ENCODE measurements around the gene URGCP. TPM values are rescaled to one million over a fixed set of nuclear protein-coding genes. Genes with fewer than 3 reads are reported as not detected.

The URGCP gene
- total RNA-seq, 1 donor from 2014 or later = 33.4 TPM

DNA sequence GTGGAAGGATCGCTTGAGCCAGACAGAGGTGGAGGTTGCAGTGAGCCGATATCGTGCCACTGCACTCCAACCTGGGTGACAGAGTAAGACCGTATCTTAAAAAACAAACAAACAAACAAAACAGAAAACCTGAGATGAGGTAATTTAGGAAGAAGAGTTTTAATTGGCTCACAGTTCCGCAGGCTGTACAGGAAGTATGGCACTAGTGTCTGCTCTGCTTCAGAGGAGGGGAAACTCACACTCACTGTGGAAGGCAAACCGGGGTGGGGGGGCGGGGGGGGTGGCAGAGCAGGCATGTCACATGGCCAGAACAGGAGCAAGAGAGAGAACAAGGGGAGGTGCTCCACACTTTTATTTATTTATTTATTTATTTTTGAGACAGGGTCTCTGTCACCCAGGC is 24.9 kb upstream of the URGCP start:
- Mint-ChIP-seq H3K4me3 (peak overlapping the region; percentile 43), H3K27ac (peak overlapping the region; percentile 84), H3K9me3 (no peaks in the 10 kb centered on the region), H3K4me1 (peaks cover 21% of the 10 kb centered on the region), H3K36me3 (ENCODE audit: low read depth) (peaks cover 6% of the 10 kb centered on the region), H3K27me3 (no peaks in the 10 kb centered on the region)
- peak; percentile 65 for DNase-seq
- intact Hi-C loops (cut with micrococcal nuclease) = no loop called here

DNA sequence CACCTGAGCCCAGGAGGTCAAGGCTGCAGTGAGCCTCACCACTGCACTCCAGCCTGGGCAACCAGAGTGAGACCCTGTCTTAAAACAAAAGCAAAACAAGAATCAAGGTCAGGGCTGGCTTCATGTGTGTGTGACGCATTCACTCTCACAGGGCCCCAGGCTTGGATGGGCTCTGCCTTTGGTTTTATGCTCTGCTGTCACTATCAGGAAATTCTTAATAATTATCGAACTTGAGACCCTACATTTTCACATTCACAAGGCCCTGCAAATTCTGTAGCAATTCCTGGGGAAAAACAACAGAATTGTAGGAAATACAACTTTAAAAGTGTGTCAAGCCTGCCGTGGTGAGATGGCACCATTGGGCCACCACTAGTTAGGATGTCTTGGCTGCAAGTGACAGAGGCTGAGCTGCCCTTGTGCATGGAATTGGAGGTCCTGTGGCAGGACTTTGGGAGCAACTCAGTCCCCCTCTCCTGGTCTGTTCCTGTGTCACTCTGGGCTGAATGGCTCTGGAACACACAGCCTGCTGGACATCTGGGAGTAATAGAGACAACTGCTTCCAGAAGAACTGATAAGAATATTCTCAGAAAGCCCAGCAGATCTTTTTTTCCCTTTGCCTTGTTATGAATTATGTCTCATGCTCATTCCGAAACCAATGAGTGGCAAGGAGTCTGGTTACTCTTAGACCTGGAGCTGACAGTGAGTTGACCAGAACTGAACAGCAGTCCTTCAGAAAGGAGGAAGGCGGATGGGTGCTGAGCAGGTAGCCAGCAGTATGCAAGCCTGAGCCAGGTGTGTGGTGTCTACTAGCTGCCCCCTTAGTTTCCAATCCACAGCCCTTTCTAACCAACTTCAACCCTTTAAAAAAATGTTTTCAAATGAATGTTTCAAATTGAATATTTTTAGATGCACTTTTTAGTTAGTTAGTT is 23.4 kb upstream of the URGCP start:
- Mint-ChIP-seq H3K4me1 (peaks cover 25% of the 10 kb centered on the region), H3K4me3 (no peak overlapping the region), H3K27ac (no peak overlapping the region), H3K36me3 (ENCODE audit: low read depth) (peaks cover 8% of the 10 kb centered on the region), H3K9me3 (no peaks in the 10 kb centered on the region), H3K27me3 (no peaks in the 10 kb centered on the region)
- intact Hi-C loops (cut with micrococcal nuclease) = no loop called here
- no peak for DNase-seq

DNA sequence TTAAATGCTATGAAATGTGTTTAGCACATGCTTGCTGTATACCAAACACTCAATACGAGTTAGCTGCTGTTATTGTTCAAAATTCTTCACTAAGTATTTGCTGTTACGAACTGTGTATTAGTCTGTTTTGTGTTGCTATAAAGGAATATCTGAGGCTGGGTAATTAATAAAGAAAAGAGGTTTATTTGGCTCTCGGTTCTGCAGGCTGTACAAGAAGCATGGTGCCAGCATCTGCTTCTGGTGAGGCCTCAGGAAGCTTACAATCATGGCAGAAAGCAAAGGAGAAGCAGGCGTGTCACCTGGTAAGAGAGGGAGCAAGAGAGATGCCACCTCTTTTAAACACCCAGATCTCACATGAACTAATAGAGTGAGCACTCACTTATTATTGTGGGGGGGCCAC is 21.4 kb upstream of the URGCP start:
- H3K36me3 Mint-ChIP-seq (ENCODE audit: low read depth) = peaks cover 14% of the 10 kb centered on the region
- H3K9me3 Mint-ChIP-seq = peaks cover 4% of the 10 kb centered on the region

DNA sequence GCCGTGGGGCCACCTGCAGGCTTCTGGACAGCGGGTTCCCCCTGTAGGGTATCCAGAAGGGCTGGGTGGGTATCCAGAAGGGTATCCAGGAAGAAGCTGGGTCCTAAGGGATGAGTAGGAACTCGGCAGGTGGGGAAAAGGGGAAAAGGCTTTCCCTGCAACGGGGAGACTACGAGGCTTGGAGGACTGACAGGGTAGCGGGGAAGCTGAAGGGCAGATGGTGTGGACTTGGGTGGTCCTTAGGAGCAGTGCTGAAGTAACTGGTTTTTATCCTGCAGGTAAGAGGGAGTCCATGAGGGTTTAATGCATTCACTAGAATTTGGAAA is 20.4 kb upstream of the URGCP start:
- H3K27me3 Mint-ChIP-seq = no peaks in the 10 kb centered on the region
- peaks cover 14% of the 10 kb centered on the region for H3K36me3 Mint-ChIP-seq (ENCODE audit: low read depth)
- intact Hi-C loops (cut with micrococcal nuclease) = loop anchor here (1.0 kb wide), 2 partner anchors 20 to 57 kb away; partner anchors contain the start of genes MRPS24 and URGCP
- peaks cover 4% of the 10 kb centered on the region for H3K9me3 Mint-ChIP-seq
- peak overlapping the region; percentile 98 for H3K4me3 Mint-ChIP-seq
- DNase-seq = no peak
- peak overlapping the region; percentile 95 for H3K27ac Mint-ChIP-seq
- peaks cover 27% of the 10 kb centered on the region for H3K4me1 Mint-ChIP-seq

More for the DNA sequence above, 21.4 kb upstream of the URGCP start:
- Mint-ChIP-seq H3K27ac (no peak overlapping the region), H3K4me1 (peaks cover 28% of the 10 kb centered on the region), H3K27me3 (no peaks in the 10 kb centered on the region), H3K4me3 (peak overlapping the region; percentile 28)
- intact Hi-C loops (cut with micrococcal nuclease) = no loop called here
- no peak for DNase-seq

DNA sequence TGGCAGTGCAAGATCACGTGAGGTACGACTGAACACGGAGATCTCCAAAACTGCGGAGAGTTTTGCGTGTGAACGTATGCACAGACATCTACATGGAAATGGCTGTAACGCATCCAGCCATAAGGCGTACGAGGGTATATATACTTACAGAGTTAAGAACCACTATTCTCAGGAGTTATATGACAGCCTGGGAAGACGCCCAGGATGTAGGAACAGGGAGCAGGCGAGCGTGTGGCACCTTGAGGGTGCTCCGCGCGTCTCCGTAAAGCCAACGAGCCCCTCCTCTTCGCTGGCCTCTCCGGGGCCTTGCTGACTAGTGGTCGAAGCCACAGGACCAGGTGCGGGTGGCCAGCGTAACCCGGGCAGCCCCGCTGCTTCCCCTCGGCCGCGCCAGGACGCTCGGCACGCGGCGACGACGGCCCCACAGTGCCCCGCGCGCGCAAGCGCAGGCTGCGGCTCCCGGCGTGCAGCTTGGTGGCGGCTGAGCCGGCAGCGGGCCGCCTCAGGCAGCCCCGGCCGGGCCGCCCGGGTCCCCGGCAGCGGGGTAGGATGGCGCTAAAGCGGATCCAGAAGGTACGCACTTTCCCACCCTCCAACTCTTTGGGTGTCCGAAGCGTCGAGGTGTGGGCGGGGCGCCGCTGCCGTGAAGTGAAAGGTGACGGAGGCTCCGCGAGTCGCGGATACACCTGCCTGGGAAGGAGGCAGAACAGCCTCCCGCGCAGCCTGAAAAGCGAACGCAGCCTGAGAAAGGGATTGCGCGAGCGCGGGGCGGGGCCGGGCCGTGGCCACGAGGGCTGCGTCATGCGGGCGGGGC is 19.8 kb upstream of the URGCP start, which contains the start of gene UBE2D4:
Gene UBE2D4, plus strand, starts transcription at position 453 of the 814 bp plus-strand sequence. Its CDS starts 97 bp downstream, at position 550.
- peaks cover 4% of the 10 kb centered on the region for H3K9me3 Mint-ChIP-seq
- H3K36me3 Mint-ChIP-seq (ENCODE audit: low read depth) = peaks cover 14% of the 10 kb centered on the region
- intact Hi-C loops (cut with micrococcal nuclease) = loop anchor here (1.0 kb wide), 2 partner anchors 20 to 57 kb away; partner anchors contain the start of genes MRPS24 and URGCP
- peak; percentile 97 for DNase-seq
- H3K27me3 Mint-ChIP-seq = no peaks in the 10 kb centered on the region
- H3K27ac Mint-ChIP-seq = peak within 1 kb of the TSS; percentile 95
- peak within 1 kb of the TSS; percentile 98 for H3K4me3 Mint-ChIP-seq
- H3K4me1 Mint-ChIP-seq = peaks cover 25% of the 10 kb centered on the region

DNA sequence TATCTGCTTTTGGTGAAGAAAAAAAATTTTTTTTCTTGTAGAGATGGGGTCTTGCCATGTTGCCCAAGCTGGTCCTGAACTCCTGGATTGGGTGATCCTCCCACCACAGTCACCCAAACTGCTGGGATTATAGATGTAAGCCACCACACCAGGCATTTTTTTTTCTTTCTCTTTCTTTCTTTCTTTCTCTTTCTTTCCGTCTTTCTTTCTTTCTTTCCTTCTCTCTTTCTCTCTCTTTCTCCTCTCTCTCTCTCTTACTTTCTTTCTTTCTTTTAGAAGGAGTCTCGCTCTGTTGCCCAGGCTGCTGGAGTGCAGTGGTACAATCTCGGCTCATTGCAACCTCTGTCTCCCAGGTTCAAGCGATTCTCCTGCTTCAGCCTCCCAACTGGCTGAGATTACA is 16.3 kb upstream of the URGCP start:
- Mint-ChIP-seq H3K27me3 (no peaks in the 10 kb centered on the region), H3K27ac (no peak overlapping the region), H3K9me3 (peaks cover 4% of the 10 kb centered on the region), H3K4me3 (no peak overlapping the region), H3K36me3 (ENCODE audit: low read depth) (peaks cover 20% of the 10 kb centered on the region), H3K4me1 (peaks cover 15% of the 10 kb centered on the region)
- DNase-seq = no peak
- intact Hi-C loops (cut with micrococcal nuclease) = no loop called here

DNA sequence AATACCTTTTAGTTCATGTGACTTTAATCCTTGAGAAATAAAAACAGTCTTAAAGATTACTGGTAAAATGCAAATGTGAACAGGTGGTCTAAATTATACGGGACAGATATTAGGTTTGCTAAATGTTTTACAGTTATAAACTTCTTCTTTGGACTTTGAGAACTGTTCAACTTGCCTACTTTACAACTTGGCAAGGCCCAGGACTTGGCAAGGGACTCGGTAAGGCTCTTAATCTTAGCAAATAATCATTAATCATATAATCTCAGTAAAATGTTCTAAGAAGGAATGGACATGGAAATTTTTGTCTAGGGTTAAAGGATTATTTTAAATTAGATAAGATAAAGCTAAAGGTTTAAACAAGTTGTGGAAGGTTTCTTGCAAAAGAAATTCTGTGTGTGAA is 15.0 kb upstream of the URGCP start:
- intact Hi-C loops (cut with micrococcal nuclease) = no loop called here
- H3K27ac Mint-ChIP-seq = no peak overlapping the region
- peaks cover 9% of the 10 kb centered on the region for H3K4me1 Mint-ChIP-seq
- H3K27me3 Mint-ChIP-seq = no peaks in the 10 kb centered on the region
- peaks cover 4% of the 10 kb centered on the region for H3K9me3 Mint-ChIP-seq
- DNase-seq = no peak
- no peak overlapping the region for H3K4me3 Mint-ChIP-seq
- H3K36me3 Mint-ChIP-seq (ENCODE audit: low read depth) = peaks cover 18% of the 10 kb centered on the region

DNA sequence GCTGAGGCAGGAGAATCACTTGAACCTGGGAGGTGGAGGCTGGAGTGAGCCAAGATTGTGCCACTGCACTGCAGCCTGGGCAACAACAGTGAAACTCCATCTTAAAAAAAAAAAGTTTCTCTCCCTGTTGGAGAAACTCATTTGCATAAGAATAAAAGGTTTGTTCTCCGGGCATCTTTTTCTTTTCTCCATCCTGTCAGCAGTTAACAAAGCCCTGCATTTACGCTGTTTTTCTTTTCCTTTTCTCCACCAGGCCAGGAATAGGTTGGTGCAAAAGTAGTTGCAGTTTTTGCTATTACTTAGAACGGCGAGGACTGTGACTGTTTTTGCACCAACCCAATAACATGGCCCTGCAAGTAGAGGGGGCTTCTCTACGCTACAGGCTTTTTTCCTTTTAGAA is 9.5 kb upstream of the URGCP start:
- Mint-ChIP-seq H3K36me3 (ENCODE audit: low read depth) (peaks cover 11% of the 10 kb centered on the region), H3K27me3 (no peaks in the 10 kb centered on the region), H3K4me3 (no peak overlapping the region), H3K9me3 (no peaks in the 10 kb centered on the region), H3K27ac (no peak overlapping the region), H3K4me1 (no peaks in the 10 kb centered on the region)
- intact Hi-C loops (cut with micrococcal nuclease) = no loop called here
- DNase-seq = no peak

DNA sequence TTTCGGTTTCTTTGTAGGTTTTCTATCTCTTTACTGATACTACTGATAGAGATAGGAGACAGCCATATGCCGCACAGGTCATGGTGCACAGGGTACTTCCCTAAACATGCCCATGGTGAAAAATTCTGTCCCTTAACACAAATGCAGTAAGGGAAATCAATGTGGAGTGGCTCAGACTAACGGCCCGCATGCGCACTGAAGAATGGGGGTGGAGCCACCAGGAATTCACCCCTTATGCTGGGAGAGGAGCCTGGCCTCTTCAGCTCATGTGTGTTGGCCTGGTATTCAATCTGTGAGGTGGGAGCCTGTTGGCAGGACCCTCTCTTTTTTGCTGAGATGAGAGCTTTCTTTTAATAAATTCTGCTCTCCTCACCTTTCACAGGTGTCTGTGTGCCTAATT is 8.4 kb upstream of the URGCP start:
- no peak for DNase-seq
- Mint-ChIP-seq H3K4me1 (no peaks in the 10 kb centered on the region), H3K27me3 (no peaks in the 10 kb centered on the region), H3K27ac (no peak overlapping the region), H3K9me3 (no peaks in the 10 kb centered on the region), H3K4me3 (no peak overlapping the region), H3K36me3 (ENCODE audit: low read depth) (peaks cover 12% of the 10 kb centered on the region)
- intact Hi-C loops (cut with micrococcal nuclease) = no loop called here

DNA sequence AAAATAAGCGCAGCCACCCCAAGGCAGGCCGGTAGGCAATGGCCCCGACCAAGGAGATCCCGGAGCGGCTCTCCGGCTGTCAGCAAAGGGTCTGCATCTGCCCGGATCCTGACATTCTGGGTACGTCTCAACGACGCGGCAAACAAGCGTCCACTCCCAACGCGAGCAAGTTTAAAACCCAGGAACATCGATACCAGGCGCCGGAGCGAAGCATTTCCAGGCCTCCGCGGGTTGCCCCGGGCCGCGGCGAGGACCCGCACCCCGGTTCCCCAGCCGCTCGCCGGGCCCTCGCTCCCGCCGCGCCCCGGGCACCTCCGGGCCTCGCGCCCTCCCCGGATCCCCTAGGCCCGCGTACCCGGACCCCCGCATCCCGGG is 453 bp downstream of the URGCP start:
- peaks cover 12% of the 10 kb centered on the region for H3K36me3 Mint-ChIP-seq (ENCODE audit: low read depth)
- no peaks in the 10 kb centered on the region for H3K9me3 Mint-ChIP-seq
- peaks cover 29% of the 10 kb centered on the region for H3K4me1 Mint-ChIP-seq
- peak overlapping the region; percentile 92 for H3K4me3 Mint-ChIP-seq
- H3K27ac Mint-ChIP-seq = peak overlapping the region; percentile 94
- intact Hi-C loops (cut with micrococcal nuclease) = loop anchor here (1.0 to 2.0 kb wide), 2 partner anchors 20 to 37 kb away; partner anchors contain the start of genes MRPS24 and UBE2D4
- DNase-seq = peak; percentile 74
- H3K27me3 Mint-ChIP-seq = no peaks in the 10 kb centered on the region

DNA sequence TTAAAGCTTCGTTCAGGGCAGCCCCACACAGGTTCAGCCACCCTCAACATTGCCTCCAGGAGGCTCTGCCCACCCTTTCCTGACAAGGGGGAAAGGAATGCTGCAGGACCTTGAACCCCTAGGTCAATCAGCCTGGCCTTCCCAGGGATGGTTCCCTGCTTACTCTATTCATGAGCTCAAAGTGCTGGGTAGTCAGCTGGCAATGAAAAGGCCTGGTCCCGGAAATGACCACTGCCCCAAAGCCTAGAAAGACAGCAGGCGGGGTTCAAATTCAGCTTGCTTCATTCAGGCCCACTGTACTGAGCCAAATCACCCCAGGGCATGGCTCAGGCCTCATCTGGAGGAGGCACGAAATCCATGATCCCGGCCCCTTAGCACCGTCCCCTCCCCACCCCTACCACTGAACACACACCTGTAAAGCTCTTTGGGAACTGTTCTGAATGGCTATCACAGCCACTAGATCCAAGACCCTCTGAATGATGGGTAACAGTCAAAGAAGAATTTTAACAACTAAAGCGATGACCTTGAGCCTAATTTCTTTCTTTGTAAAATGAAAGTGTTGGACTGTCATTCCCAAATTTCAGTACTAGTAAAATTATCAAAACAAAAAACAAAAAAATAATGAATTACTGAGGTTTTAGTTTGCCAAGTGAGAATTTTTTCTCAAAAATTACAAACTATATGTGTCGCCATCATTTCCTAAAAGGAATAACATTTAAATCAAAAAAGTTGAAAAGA is 1.0 kb downstream of the URGCP start:
- intact Hi-C loops (cut with micrococcal nuclease) = no loop called here
- DNase-seq = no peak
- Mint-ChIP-seq H3K9me3 (no peaks in the 10 kb centered on the region), H3K27me3 (no peaks in the 10 kb centered on the region), H3K27ac (peak overlapping the region; percentile 94), H3K36me3 (ENCODE audit: low read depth) (peaks cover 10% of the 10 kb centered on the region), H3K4me3 (peak overlapping the region; percentile 92), H3K4me1 (peaks cover 29% of the 10 kb centered on the region)

DNA sequence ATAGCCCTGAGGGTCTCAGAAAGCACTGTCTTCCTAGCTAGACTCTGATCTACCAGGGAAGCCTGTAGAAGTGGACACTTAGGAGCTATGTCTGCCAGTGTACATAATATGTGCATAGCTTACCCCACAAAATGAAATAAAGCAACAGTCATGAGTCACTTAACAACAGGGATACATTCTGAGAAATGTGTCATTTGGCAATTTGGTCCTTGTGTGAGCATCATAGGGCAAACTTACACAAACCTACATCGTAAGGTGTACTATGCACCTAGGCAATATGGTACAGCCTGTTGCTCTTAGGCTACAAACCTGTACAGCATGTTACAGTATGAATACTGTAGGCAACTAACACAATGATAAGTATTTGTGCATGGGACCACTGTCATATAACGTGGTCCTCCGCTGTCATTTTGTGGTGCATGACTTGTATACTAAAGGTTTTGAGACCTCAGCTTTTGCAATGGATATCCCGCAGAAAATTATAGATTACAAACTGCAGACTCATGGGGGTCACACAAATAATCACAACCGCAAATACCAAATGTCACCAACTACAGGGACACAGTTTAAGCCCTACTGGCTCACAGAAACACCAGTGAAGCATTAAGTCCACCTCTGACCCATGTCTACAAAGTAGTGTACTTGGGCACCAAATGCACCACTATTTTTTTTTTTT is 1.7 kb downstream of the URGCP start:
- no peak for DNase-seq
- Mint-ChIP-seq H3K27ac (peak overlapping the region; percentile 39), H3K9me3 (no peaks in the 10 kb centered on the region), H3K4me1 (peaks cover 29% of the 10 kb centered on the region), H3K36me3 (ENCODE audit: low read depth) (peaks cover 10% of the 10 kb centered on the region), H3K27me3 (no peaks in the 10 kb centered on the region), H3K4me3 (peak overlapping the region; percentile 92)
- intact Hi-C loops (cut with micrococcal nuclease) = no loop called here

DNA sequence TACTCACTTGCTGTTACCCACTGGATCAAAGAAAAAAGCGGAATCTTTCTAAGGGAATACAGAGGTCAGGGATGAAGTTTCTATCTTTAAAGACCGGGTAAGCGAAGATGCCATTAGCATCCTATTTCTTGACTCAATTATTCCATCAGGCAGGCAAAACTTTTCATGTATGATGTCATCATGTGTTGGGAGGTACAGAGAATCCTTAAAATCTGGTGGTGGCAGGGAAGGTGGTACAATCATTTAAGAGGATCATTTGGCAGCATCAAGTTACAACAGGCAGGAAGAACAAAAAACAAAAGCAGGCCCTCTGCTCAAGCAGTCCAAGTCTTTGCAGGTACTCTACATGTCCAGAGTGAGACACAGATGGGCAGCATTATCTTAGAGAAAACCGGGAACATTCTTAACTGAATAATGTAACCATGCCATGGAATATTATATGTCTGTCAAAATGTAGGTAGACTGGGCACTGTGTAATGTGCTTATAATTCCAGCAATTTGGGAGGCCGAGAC is 3.8 kb downstream of the URGCP start:
- Mint-ChIP-seq H3K4me1 (peaks cover 29% of the 10 kb centered on the region), H3K9me3 (no peaks in the 10 kb centered on the region), H3K36me3 (ENCODE audit: low read depth) (peaks cover 10% of the 10 kb centered on the region), H3K27ac (no peak overlapping the region), H3K27me3 (no peaks in the 10 kb centered on the region), H3K4me3 (no peak overlapping the region)
- intact Hi-C loops (cut with micrococcal nuclease) = no loop called here
- no peak for DNase-seq

Measured in activated CD4-positive, alpha-beta T cell treated with anti-CD3 and anti-CD28 coated beads, Interleukin-2, amount 10 ng/mL, durations not matched to agents 24 days and 14 days (primary cell).